ENCODE results near the gene MVB12B.

The MVB12B gene

GRCh38 chr9:126334721-126335621 lies 8.3 kb downstream of the MVB12B start:
- DNase-seq = no peak

DNA sequence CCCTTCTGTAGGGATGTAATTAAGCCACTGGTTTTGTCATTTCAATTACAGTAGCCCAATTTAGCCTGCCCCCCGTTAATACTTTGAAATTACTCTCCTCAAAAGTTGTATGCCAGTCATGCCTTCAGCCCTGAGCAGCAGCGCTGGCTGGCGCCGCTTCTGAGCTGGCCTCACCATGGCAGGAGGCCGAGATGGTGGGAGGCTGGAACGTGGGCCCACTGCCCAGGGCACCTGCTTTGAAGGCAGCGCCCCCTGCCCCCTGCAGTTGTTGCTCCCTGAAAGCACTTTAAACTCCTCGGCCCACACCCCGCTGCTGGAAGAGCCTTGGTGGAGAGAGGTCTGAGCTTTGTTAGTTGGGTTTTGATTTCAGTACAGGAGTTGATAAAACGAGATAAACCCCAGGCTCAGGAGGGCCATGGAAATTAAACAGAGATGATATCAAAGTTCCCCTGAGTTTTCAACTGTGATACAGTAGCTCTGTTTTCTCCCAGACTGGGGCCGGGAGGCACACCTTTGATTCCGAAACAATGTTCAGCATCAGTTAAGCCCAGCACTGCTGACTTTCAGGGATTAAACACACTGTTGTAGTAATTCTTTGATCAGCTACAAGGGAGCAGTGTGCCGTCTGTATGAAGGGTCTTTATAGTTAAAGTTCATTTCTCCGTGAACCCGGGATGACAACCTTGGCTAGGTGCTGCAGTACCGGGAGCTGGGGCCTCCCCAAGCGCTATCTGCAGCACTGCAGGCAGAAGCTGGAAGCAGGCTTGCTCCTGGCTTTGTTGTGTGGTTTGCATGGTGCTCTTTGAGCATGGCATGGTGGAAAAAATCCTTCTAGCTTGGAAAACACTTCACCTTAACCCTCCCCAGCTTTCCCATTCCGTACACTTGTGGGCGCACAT lies 9.5 kb downstream of the MVB12B start:
- no peak for DNase-seq

DNA sequence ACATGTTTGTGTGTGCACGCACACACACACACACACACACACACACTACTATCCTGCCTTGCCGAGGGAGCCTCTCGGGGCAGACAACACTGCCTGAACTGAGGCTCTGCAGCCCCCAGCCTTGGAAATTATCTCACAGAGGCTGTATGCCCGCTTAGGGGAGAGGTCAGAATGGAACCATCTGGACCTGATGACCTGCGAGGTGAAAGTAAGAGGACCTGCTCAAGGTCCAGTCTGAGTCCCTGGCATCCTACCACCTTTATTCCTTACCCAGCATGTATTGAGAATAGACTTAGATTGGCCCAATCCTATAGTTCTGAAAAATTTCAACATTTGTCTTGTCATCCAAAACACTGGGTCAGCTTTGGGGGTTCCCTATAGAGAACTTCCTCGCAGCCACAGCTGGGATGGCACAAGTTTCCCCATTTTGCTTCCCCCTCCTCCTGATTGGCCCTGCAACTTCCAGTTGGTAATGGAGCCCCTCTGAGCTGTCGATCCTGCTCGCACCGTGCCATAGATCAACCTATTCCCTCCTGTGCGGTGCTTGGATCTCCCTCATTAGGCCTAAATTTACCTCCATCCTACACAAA lies 10.2 kb downstream of the MVB12B start:
- peak in 1 of 2 donors; percentile 20 for DNase-seq

DNA sequence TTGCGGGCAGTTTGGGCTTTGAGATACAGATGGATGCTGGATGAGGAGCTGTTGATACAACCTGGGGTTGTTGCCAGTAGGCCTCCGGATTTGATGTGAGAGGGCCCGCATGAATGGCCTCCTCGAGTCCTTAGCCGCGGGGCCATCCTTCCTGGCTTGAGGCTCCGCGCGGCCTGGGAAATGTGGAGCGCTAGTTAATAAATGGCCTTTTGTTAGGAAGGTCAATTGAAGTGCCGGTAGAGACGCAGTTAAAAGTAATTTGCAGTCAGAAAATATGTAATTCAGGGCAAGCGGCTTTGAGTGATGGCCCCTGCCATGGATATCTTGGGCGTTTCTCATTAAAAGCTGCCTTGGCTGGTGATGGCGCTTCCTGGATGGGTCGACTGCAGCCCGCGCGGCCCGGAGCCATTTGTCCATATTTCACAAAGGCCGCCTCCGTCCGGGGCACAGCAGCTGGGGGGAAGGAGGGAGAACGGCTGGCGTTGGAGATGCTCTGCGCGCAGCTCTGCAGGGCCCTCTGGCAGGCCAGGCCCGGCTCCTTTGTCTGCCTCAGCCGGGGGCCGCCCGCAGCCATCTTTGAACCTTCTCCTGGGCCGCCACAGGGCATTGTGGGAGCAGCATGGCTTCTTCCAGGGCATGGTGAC lies 11.2 kb downstream of the MVB12B start:
- DNase-seq = no peak

- DNase-seq = no peak
Measured at GRCh38 chr9:126338945-126339344, 12.3 kb downstream of the MVB12B start.

DNA sequence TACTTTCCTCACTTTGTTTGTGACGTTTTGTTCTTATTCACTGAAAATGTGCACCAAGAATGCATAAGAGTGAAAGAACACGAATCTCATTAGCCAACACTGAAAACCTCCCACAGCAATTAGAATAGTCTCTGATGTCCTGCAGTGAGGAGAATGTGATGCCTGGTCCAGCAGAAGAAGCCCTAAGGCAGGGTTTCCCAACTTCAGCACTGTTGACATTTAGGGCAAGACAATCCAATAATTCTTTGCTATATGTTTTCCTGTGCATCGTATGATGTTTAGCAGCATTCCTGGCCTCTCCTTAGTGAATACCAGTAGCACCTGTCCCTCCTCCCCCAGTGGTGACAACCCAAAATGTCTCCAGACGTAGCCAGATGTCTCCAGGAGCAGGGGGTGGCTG lies 14.8 kb downstream of the MVB12B start:
- no peak for DNase-seq

GRCh38 chr9:126341902-126342301 lies 15.3 kb downstream of the MVB12B start:
- no peak for DNase-seq

DNA sequence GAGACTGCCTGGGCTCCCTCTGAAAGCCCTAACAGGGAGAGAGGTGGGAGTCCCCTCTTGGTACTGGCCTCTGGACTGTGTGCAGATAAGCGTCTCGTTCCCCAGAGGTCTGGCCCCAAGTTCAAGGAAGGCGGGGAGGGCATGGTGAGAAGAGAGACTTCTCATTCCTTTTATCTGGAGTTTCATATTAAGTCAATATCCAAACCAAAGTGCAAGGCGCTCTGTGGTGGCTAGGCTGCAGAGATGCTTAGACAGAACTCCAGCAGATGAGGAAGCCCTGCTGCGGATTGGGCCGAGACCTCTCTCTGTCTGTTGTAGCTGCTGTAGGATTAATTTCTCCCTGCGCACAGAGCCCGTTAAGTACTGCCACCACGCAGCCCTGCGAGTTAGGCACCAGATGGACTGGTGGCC lies 16.0 kb downstream of the MVB12B start:
- no peak for DNase-seq

- DNase-seq = no peak
Measured at GRCh38 chr9:126343271-126343700, 16.7 kb downstream of the MVB12B start.

DNA sequence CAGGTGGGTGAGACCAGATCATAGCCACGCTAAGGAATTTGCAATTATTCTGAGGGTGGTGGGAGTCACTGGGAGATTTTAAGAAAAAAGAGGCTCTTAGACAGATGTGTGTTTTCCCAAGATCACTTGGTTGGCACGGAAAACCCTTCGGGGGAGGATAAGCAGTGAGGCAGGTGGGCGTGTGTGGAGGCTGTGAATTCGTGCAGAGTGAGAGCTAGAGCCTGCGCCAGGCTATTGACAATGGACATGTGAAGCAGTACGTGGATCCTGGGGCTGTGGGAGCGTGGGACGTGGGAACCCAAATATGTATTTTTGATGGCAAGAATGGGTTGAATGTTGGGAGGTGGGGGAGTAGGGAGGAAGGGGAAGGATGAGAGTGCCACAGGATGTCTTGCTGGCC lies 19.4 kb downstream of the MVB12B start:
- no peak for DNase-seq

DNA sequence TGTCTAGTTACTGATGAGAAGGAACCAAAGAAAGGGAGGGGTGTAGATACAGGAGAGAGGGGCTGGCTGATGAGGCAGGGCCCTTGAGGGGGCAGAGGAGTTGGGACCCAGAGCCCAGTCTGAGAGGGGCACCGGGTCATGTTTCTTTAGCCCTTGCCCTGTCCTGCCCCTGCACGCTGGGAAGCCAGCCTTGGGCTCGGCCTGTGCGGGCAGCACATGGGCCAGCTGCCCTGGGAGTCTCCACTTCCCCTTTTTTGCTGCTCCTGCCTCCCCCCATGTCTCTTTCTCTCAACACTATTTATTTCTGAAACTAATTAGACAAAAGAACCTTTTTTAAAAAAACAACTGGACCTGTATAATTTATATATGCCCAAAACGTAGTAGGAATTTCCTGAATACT lies 20.5 kb downstream of the MVB12B start:
- DNase-seq = no peak

- DNase-seq = no peak
Measured at GRCh38 chr9:126347911-126348760, 21.5 kb downstream of the MVB12B start.

- no peak for DNase-seq
Measured at GRCh38 chr9:126348911-126349550, 22.4 kb downstream of the MVB12B start.

DNA sequence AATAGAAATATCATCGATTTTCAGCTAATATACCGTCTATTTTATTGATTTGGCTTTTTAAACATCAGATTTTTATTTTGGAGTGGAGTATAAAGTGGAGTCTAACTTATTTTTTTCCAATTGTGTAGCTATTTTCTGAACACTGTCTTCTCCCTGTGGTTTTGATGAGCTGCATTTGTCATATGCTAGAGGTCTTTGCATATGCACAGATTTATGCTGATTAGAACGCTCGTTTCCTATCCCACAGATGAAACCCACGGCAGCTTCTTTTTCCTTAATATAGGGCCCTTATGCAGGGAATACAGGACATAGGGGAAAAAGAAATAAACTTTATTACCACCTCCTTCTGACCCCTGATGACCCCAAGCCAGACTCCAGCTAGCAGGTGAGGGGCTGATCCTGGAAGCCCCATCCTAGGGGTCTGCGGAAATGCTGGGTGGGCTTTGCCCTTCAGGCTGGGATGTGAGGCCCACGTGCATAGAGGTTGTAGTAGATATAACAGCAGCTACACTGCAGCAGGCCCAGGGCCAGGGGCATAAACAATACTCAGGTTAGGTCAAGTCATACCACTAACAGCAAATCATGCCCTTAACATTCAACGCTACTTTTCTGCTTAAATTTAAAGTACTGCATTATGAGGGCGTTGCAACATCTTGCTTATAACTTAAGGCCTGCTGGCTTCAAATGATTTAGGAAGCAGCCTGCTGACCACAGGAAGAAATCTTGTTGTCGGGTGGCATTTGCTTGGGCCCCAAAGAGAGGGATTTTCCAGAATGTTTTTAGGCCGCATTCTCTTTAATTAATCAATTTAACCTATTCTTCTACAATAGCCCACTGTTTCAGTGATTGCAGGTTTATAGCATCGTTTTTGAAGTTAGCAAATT lies 28.5 kb downstream of the MVB12B start:
- DNase-seq = no peak

GRCh38 chr9:126357074-126357473 lies 30.4 kb downstream of the MVB12B start:
- DNase-seq = no peak

- DNase-seq = no peak
Measured at GRCh38 chr9:126360073-126360472, 33.4 kb downstream of the MVB12B start.

DNA sequence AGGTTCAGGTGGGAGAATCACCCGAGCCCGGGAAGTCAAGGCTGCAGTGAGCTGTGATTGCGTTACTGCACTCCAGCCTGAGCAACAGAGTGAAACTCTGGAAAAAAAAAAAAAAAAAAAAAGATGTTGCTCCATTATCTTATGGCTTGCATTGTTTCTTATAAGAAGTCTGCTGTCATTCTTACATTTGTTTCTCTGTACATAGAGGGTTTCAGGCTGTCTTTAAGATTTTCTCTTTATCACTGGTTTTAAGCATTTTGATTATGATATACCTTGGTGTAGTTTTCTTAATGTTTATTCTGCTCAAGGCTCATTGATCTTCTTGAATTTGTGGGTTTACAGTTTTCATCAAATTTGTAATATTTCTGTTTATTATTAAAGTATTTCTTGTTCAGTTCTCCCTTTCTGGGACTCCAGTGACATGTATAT lies 35.2 kb downstream of the MVB12B start:
- no peak for DNase-seq

DNA sequence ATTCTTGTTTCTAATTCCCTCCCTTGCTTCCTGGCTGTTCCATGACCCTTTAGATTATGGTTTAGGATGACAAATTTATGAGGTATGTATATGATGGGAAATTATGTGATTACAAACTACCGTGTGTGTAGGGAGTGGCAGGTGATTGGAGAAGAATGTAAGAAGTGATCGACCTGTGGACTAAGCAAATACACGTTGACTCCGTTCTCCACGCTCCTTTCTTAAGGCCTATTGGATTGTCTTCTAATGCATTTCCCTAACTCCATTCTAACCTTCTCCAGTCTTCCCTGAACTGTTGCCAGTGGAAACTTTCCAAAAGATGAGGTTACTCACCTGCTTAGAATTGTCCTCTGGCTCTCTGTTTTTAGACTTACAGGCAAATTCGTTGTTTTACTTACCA lies 36.6 kb downstream of the MVB12B start:
- DNase-seq = no peak

DNA sequence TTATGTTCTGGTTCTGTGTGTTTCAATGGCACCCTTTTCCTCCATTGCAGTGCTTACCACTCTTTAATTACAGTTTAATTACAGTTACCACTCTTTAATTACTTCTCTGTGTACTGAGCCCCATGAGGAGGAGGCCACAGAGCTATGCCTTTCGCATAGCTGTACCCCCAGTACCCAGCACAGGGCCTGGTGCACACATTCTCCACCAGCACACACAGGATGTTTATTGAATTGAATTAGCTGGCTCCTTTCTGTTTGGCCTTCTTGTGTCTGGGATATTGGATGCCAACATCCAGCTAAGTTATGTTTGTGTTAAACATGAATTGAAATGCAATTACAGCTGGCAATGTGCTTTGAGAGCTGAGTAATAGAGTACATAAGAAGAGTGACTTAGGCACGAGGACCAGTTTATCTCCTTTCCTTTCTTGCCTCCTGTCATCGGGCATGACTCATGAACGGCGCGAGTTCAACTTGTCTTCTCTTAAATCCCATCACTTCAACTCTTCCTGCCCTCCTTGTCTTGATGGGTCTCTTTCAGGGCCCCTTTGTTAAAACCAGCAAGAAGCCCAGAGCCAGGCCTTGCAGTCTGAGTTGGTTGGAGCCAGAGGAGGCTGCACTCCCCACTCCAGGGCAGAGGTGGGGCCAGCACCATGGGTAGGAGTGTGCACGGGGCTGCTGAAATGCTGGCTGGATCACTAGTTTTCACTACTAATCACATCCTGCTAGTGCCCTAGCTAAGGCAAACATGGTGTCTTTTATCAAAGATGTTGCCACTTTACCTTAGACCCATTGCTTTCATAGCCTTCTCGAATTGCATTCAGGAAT lies 37.4 kb downstream of the MVB12B start:
- DNase-seq = no peak

All from CD4-positive, alpha-beta T cell treated with Interleukin-4 for 1 hour (primary cell).